KOPT-K1 (cell line): ENCODE data around the gene GFAP.

Experiments used
- H3K27ac ChIP-seq: fragments of 200-600 bp; sonication (generic); 2 replicates; pipeline ENCODE4 v1.5.1; 2016; ENCODE audit warnings: antibody characterized with exemption, mild to moderate bottlenecking, low read depth, low read length; ENCODE audit not compliant: poor library complexity, severe bottlenecking
- H3K36me3 ChIP-seq: fragments of 200-600 bp; sonication (generic); 2 replicates; pipeline ENCODE4 v1.5.1; 2017; ENCODE audit warnings: antibody characterized with exemption, mild to moderate bottlenecking, low read length, moderate library complexity; ENCODE audit not compliant: insufficient read depth
- H3K9me3 ChIP-seq: fragments of 200-600 bp; sonication (generic); 2 replicates; pipeline ENCODE4 v1.5.1; 2017; ENCODE audit warnings: antibody characterized with exemption, low read length, mild to moderate bottlenecking; ENCODE audit not compliant: insufficient read depth, poor library complexity, severe bottlenecking

GFAP gene

GRCh38 chr17:44922746-44923470 is 7.6 kb upstream of the GFAP start:
- Histone ChIP-seq H3K27ac (no peak overlapping the region), H3K9me3 (no peaks in the 10 kb centered on the region), H3K36me3 (peaks cover 32% of the 10 kb centered on the region)

GRCh38 chr17:44922136-44922535 is 6.8 kb upstream of the GFAP start:
- H3K9me3 ChIP-seq: no peaks in the 10 kb centered on the region
- peaks cover 24% of the 10 kb centered on the region for H3K36me3 ChIP-seq
- H3K27ac ChIP-seq: no peak overlapping the region

- Histone ChIP-seq H3K9me3 (no peaks in the 10 kb centered on the region), H3K27ac (no peak overlapping the region), H3K36me3 (peaks cover 16% of the 10 kb centered on the region)
Measured at GRCh38 chr17:44921122-44921882, 6.0 kb upstream of the GFAP start.

- no peak overlapping the region for H3K27ac ChIP-seq
- no peaks in the 10 kb centered on the region for H3K9me3 ChIP-seq
- peaks cover 8% of the 10 kb centered on the region; the same call in 1 of the 2 replicates for H3K36me3 ChIP-seq
Measured at GRCh38 chr17:44920565-44920940, 5.3 kb upstream of the GFAP start.

GRCh38 chr17:44919885-44920564 is 4.7 kb upstream of the GFAP start:
- Histone ChIP-seq H3K36me3 (peaks cover 4% of the 10 kb centered on the region; the same call in 1 of the 2 replicates), H3K9me3 (no peaks in the 10 kb centered on the region), H3K27ac (no peak overlapping the region)

- H3K9me3 ChIP-seq: no peaks in the 10 kb centered on the region
- no peaks in the 10 kb centered on the region for H3K36me3 ChIP-seq
- no peak overlapping the region for H3K27ac ChIP-seq
Measured at GRCh38 chr17:44919411-44919810, 4.1 kb upstream of the GFAP start.

GRCh38 chr17:44918006-44918405 is 2.7 kb upstream of the GFAP start:
- H3K27ac ChIP-seq: no peak overlapping the region
- no peaks in the 10 kb centered on the region for H3K36me3 ChIP-seq
- H3K9me3 ChIP-seq: no peaks in the 10 kb centered on the region

- H3K36me3 ChIP-seq: no peaks in the 10 kb centered on the region
- H3K9me3 ChIP-seq: no peaks in the 10 kb centered on the region
- no peak overlapping the region for H3K27ac ChIP-seq
Measured at GRCh38 chr17:44917456-44917855, 2.2 kb upstream of the GFAP start.

GRCh38 chr17:44916781-44917241 is 1.5 kb upstream of the GFAP start:
- H3K27ac ChIP-seq: no peak overlapping the region
- no peaks in the 10 kb centered on the region for H3K9me3 ChIP-seq
- H3K36me3 ChIP-seq: no peaks in the 10 kb centered on the region

GRCh38 chr17:44915862-44916780 is 821 bp upstream of the GFAP start:
- H3K9me3 ChIP-seq: no peaks in the 10 kb centered on the region
- no peaks in the 10 kb centered on the region for H3K36me3 ChIP-seq
- no peak overlapping the region for H3K27ac ChIP-seq

- no peaks in the 10 kb centered on the region for H3K9me3 ChIP-seq
- H3K36me3 ChIP-seq: no peaks in the 10 kb centered on the region
- H3K27ac ChIP-seq: no peak overlapping the region
Measured at GRCh38 chr17:44914698-44915271, 515 bp downstream of the GFAP start.

GRCh38 chr17:44914148-44914547 is 1.2 kb downstream of the GFAP start:
- H3K27ac ChIP-seq: no peak overlapping the region
- no peaks in the 10 kb centered on the region for H3K36me3 ChIP-seq
- no peaks in the 10 kb centered on the region for H3K9me3 ChIP-seq

GRCh38 chr17:44913676-44914075 is 1.6 kb downstream of the GFAP start:
- Histone ChIP-seq H3K27ac (no peak overlapping the region), H3K9me3 (no peaks in the 10 kb centered on the region), H3K36me3 (no peaks in the 10 kb centered on the region)

GRCh38 chr17:44912763-44913544 is 2.3 kb downstream of the GFAP start:
- no peaks in the 10 kb centered on the region for H3K36me3 ChIP-seq
- H3K27ac ChIP-seq: no peak overlapping the region
- H3K9me3 ChIP-seq: no peaks in the 10 kb centered on the region
